B cell (primary cell): Measurements from ENCODE around the gene SIRPG. TPM values are rescaled to one million over a fixed set of nuclear protein-coding genes. Genes with fewer than 3 reads are reported as not detected.

Experiments used
- ATAC-seq: fragments of 200-7000 bp; cut with Tn5 transposase; one replicate; pipeline ENCODE4 v1.10.0; 2021; ENCODE audit warnings: low read depth, mild to moderate bottlenecking, moderate number of reproducible peaks, moderate library complexity
- CTCF ChIA-PET: fragments of 350-600 bp; sonication (Branson Sonifier 250); formaldehyde crosslinking; loops from one replicate; lab custom pipeline; 2021; ENCODE audit warnings: antibody characterized with exemption, inconsistent platforms; lab: Charles Lee
- POLR2A ChIA-PET: fragments of 350-600 bp; sonication (Branson Sonifier 250); formaldehyde crosslinking; loops from one replicate; lab custom pipeline; 2021; ENCODE audit warnings: antibody characterized with exemption; lab: Charles Lee
- DNase-seq: peaks from one replicate; pipeline ENCODE4 v3.0.0; 2013
- H2AFZ ChIP-seq: 2 replicates; pipeline ENCODE4 v1.6.1; 2012; ENCODE audit warnings: mild to moderate bottlenecking, low read depth, low read length; ENCODE audit not compliant: insufficient read depth, poor library complexity, severe bottlenecking
- H3K27ac ChIP-seq, 2 donors: 1 replicate in 1 of 2; 2 replicates in 1 of 2; pipeline ENCODE4 v1.5.1; 2012 to 2013; ENCODE audit warnings: low read length in 2 of 2, mild to moderate bottlenecking in 2 of 2, moderate library complexity in 1 of 2
- H3K27me3 ChIP-seq, 4 experiments: fragments of 200-600 bp in 1 of 4; sonication (generic) in 1 of 4; replicated peaks in 1 of 4; 1 replicate in 2 of 4; 2 replicates in 2 of 4; pipeline versions ENCODE4 v1.6.1 to v1.7.0; 2013 to 2016; ENCODE audit warnings: low read length in 3 of 4, mild to moderate bottlenecking in 2 of 4, mixed read lengths in 1 of 4, moderate library complexity in 1 of 4; ENCODE audit not compliant: insufficient read depth in 4 of 4, control insufficient read depth in 3 of 4; ENCODE audit errors: control extremely low read depth in 1 of 4
- H3K36me3 ChIP-seq, 2 experiments: replicated peaks in 1 of 2; 1 replicate in 1 of 2; 2 replicates in 1 of 2; pipeline versions ENCODE4 v1.6.1 to v1.7.1; 2013; ENCODE audit warnings: low read length in 1 of 2; ENCODE audit not compliant: insufficient read depth in 2 of 2, control insufficient read depth in 1 of 2; ENCODE audit errors: control extremely low read depth in 1 of 2, extremely low read depth in 1 of 2
- H3K4me1 ChIP-seq, 2 donors: fragments of 200-600 bp in 1 of 2; sonication (generic) in 1 of 2; 1 replicate in 1 of 2; 2 replicates in 1 of 2; pipeline versions ENCODE4 v1.5.1 to v1.6.1; 2013 to 2017; ENCODE audit warnings: low read length in 2 of 2; ENCODE audit not compliant: control insufficient read depth in 2 of 2, insufficient read depth in 2 of 2
- H3K4me2 ChIP-seq: replicated peaks from 2 replicates; pipeline ENCODE3; 2012; ENCODE audit warnings: mild to moderate bottlenecking, low read depth, low read length; ENCODE audit not compliant: poor library complexity, severe bottlenecking
- H3K4me3 ChIP-seq, 5 experiments: fragments of 200-600 bp in 1 of 5; sonication (generic) in 1 of 5; 1 replicate in 3 of 5; 2 replicates in 2 of 5; pipeline versions ENCODE4 v1.5.1 to v1.7.0; 2011 to 2016; ENCODE audit warnings: low read length in 4 of 5, mild to moderate bottlenecking in 4 of 5, low read depth in 2 of 5, control low read depth in 1 of 5, moderate library complexity in 1 of 5; ENCODE audit not compliant: insufficient read depth in 1 of 5; ENCODE audit errors: control extremely low read depth in 1 of 5, extremely low read depth in 1 of 5
- H3K79me2 ChIP-seq: fragments of 200-600 bp; sonication (generic); one replicate; pipeline ENCODE4 v1.6.0; 2016; ENCODE audit warnings: low read length; ENCODE audit not compliant: control insufficient read depth, insufficient read depth
- H3K9ac ChIP-seq: fragments of 200-600 bp; sonication (generic); 2 replicates; pipeline ENCODE4 v1.6.1; 2017; ENCODE audit warnings: mild to moderate bottlenecking, low read length, moderate library complexity
- H3K9me3 ChIP-seq, 3 donors: one replicate each; pipeline versions ENCODE4 v1.6.1 to v1.7.1; 2013; ENCODE audit warnings: low read length in 2 of 3; ENCODE audit not compliant: control insufficient read depth in 2 of 3, insufficient read depth in 1 of 3; ENCODE audit errors: control extremely low read depth in 1 of 3
- H4K20me1 ChIP-seq: 2 replicates; pipeline ENCODE4 v1.6.0; 2012; ENCODE audit warnings: mild to moderate bottlenecking, low read length; ENCODE audit not compliant: insufficient read depth, control insufficient read depth, poor library complexity, severe bottlenecking
- H3K27ac Mint-ChIP-seq: one replicate; pipeline ENCODE4 v1.8.0; 2021; ENCODE audit warnings: mixed read lengths
- H3K27me3 Mint-ChIP-seq: one replicate; pipeline ENCODE4 v1.8.0; 2021; ENCODE audit warnings: mixed read lengths
- H3K4me1 Mint-ChIP-seq: one replicate; pipeline ENCODE4 v1.8.0; 2021; ENCODE audit warnings: mixed read lengths
- H3K4me3 Mint-ChIP-seq: one replicate; pipeline ENCODE4 v1.8.0; 2021; ENCODE audit warnings: mixed read lengths
- H3K9me3 Mint-ChIP-seq: one replicate; pipeline ENCODE4 v1.8.0; 2022; ENCODE audit warnings: mixed read lengths; ENCODE audit not compliant: insufficient read depth
- EZH2 ChIP-seq: IDR thresholded peaks from 2 replicates; pipeline ENCODE4 v1.6.1; 2012; ENCODE audit warnings: borderline replicate concordance, low read depth, mild to moderate bottlenecking, moderate library complexity, low read length; ENCODE audit not compliant: insufficient read depth, poor library complexity, severe bottlenecking
- WGBS: methylation state at CpG from one replicate; pipeline ENCODE4 v1.1.5; 2013; ENCODE audit warnings: missing lambda C conversion rate; ENCODE audit not compliant: insufficient coverage; 5-methylcytosine and 5-hydroxymethylcytosine counted together
- intact Hi-C: fragments of 100-400 bp; cut with micrococcal nuclease; formaldehyde crosslinking; loops from one replicate; pipeline ENCODE4 v1.10.0; 2022
- polyA plus RNA-seq: library from polyadenylated mRNA; depleted of rRNA; stranded (reverse); fragments of >200 nt; gene quantifications from 2 replicates; pipeline ENCODE4 v1.2.3, GENCODE V29; 2012
- total RNA-seq, 2 donors: library from RNA; stranded (reverse); fragments of 120-200 nt in 1 of 2; gene quantifications; 1 replicate in 1 of 2; 2 replicates in 1 of 2; pipeline versions ENCODE4 v1.2.3 to v1.2.4, GENCODE V29; 2013 to 2022
- TF ChIP-seq, protein P1 (sequence below): fragments of 200-600 bp; IDR thresholded peaks from one replicate; pipeline ENCODE4 v1.8.0; 2022; ENCODE audit warnings: antibody characterized with exemption, mild to moderate bottlenecking

SIRPG gene
- total and polyA plus RNA-seq, 2 donors (not counting 1 experiment from before 2014, with no cell fraction given), result 0.09 TPM; not detected in 1

GRCh38 chr20:1689721-1690120 lies 32.1 kb upstream of the SIRPG start:
- H3K4me3 ChIP-seq, result no peak overlapping the region
- no peak overlapping the region for H3K4me3 Mint-ChIP-seq
- WGBS, result 89% methylated on average over 3 of the region's 3 CpGs
- H4K20me1 ChIP-seq, result no peaks in the 10 kb centered on the region
- no peaks in the 10 kb centered on the region for H3K4me1 ChIP-seq
- no peak overlapping the region for H3K9ac ChIP-seq
- no peak overlapping the region for H2AFZ ChIP-seq
- ATAC-seq (no peak), DNase-seq (no peak)
- POLR2A ChIA-PET, result no interaction called here
- H3K9me3 Mint-ChIP-seq, result no peaks in the 10 kb centered on the region
- H3K9me3 ChIP-seq, result peaks cover 0 to 11% (median 0%) of the 10 kb centered on the region in 3 donors
- TF ChIP-seq, protein P1, sequence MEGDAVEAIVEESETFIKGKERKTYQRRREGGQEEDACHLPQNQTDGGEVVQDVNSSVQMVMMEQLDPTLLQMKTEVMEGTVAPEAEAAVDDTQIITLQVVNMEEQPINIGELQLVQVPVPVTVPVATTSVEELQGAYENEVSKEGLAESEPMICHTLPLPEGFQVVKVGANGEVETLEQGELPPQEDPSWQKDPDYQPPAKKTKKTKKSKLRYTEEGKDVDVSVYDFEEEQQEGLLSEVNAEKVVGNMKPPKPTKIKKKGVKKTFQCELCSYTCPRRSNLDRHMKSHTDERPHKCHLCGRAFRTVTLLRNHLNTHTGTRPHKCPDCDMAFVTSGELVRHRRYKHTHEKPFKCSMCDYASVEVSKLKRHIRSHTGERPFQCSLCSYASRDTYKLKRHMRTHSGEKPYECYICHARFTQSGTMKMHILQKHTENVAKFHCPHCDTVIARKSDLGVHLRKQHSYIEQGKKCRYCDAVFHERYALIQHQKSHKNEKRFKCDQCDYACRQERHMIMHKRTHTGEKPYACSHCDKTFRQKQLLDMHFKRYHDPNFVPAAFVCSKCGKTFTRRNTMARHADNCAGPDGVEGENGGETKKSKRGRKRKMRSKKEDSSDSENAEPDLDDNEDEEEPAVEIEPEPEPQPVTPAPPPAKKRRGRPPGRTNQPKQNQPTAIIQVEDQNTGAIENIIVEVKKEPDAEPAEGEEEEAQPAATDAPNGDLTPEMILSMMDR, result no peak
- TF ChIP-seq EZH2, result no peak
- H3K4me2 ChIP-seq, result no peak overlapping the region
- peaks cover 31% of the 10 kb centered on the region for H3K27me3 Mint-ChIP-seq
- no peak overlapping the region for H3K27ac Mint-ChIP-seq
- no peaks in the 10 kb centered on the region for H3K79me2 ChIP-seq
- CTCF ChIA-PET, result interaction anchor here (0.6 kb wide), 1 partner anchor 953 kb away, joined by 3 read pairs; no protein-coding TSS in a partner anchor
- intact Hi-C loops, result no loop called here
- H3K27me3 ChIP-seq, result peaks cover 0 to 6% (median 2%) of the 10 kb centered on the region in 4 experiments
- no peaks in the 10 kb centered on the region for H3K4me1 Mint-ChIP-seq
- no peak overlapping the region for H3K27ac ChIP-seq
- no peaks in the 10 kb centered on the region for H3K36me3 ChIP-seq

GRCh38 chr20:1688886-1689538 lies 31.4 kb upstream of the SIRPG start:
- Histone ChIP-seq H3K27me3 (peaks cover 0 to 6% (median 2%) of the 10 kb centered on the region in 4 experiments), H2AFZ (no peak overlapping the region), H3K9me3 (peaks cover 0 to 11% (median 0%) of the 10 kb centered on the region in 3 donors), H4K20me1 (no peaks in the 10 kb centered on the region), H3K4me2 (no peak overlapping the region), H3K9ac (no peak overlapping the region), H3K27ac (no peak overlapping the region), H3K79me2 (no peaks in the 10 kb centered on the region), H3K4me3 (no peak overlapping the region), H3K4me1 (no peaks in the 10 kb centered on the region), H3K36me3 (no peaks in the 10 kb centered on the region)
- DNase-seq, result no peak
- WGBS, result 100% methylated on average over 2 of the region's 4 CpGs
- ChIA-PET CTCF (interaction anchor here (0.6 kb wide), 1 partner anchor 952 kb away, joined by 3 read pairs; no protein-coding TSS in a partner anchor), POLR2A (no interaction called here)
- no peak for ATAC-seq
- H3K27me3 Mint-ChIP-seq, result peaks cover 32% of the 10 kb centered on the region
- no peak overlapping the region for H3K27ac Mint-ChIP-seq
- H3K9me3 Mint-ChIP-seq, result no peaks in the 10 kb centered on the region
- no peak for TF ChIP-seq EZH2
- TF ChIP-seq, protein P1, result no peak
- no peak overlapping the region for H3K4me3 Mint-ChIP-seq
- no peaks in the 10 kb centered on the region for H3K4me1 Mint-ChIP-seq
- intact Hi-C loops, result no loop called here
